Smooth muscle cell (in vitro differentiated cells): ENCODE data around the gene TICAM1. TPM values are rescaled to one million over a fixed set of nuclear protein-coding genes. Genes with fewer than 3 reads are reported as not detected.
"Not testable (repeated sequence)": the region's sequence is repeated elsewhere in the genome, so short reads cannot be mapped to it uniquely, and the experiment has no call there.

Experiments
- DNase-seq: peaks from one replicate; lab custom pipeline; 2025; ENCODE audit not compliant: unreplicated experiment; lab: John Stamatoyannopoulos, UW
- H2AFZ ChIP-seq: fragments of 200-600 bp; sonication (generic); 2 replicates; pipeline ENCODE4 v1.6.0; 2016; ENCODE audit warnings: antibody characterized with exemption, low read depth, mild to moderate bottlenecking
- H3F3A ChIP-seq: fragments of 200-600 bp; sonication (generic); 2 replicates; pipeline ENCODE4 v1.6.0; 2017; ENCODE audit warnings: antibody characterized with exemption, low read depth
- H3K27ac ChIP-seq: fragments of 200-600 bp; sonication (generic); 2 replicates; pipeline ENCODE4 v1.5.1; 2016; ENCODE audit warnings: low read depth, mild to moderate bottlenecking
- H3K27me3 ChIP-seq: fragments of 200-600 bp; sonication (generic); 2 replicates; pipeline ENCODE4 v1.6.1; 2016; ENCODE audit warnings: low read depth, mild to moderate bottlenecking
- H3K36me3 ChIP-seq: fragments of 200-600 bp; sonication (generic); 2 replicates; pipeline ENCODE4 v1.5.1; 2016; ENCODE audit warnings: low read depth
- H3K4me1 ChIP-seq: fragments of 200-600 bp; sonication (generic); 2 replicates; pipeline ENCODE4 v1.5.1; 2016; ENCODE audit warnings: low read depth
- H3K4me2 ChIP-seq: fragments of 200-600 bp; sonication (generic); 2 replicates; pipeline ENCODE4 v1.6.0; 2016; ENCODE audit warnings: mild to moderate bottlenecking
- H3K4me3 ChIP-seq: fragments of 200-600 bp; sonication (generic); 2 replicates; pipeline ENCODE4 v1.5.1; 2016; ENCODE audit warnings: mild to moderate bottlenecking
- H3K79me2 ChIP-seq: fragments of 200-600 bp; sonication (generic); 2 replicates; pipeline ENCODE4 v1.6.0; 2016; ENCODE audit warnings: low read depth, mild to moderate bottlenecking
- H3K9ac ChIP-seq: fragments of 200-600 bp; sonication (generic); 2 replicates; pipeline ENCODE4 v1.6.0; 2016; ENCODE audit warnings: low read depth
- H3K9me3 ChIP-seq: fragments of 200-600 bp; sonication (generic); replicated peaks from 2 replicates; pipeline ENCODE4 v1.5.1; 2016; ENCODE audit warnings: low read depth
- H4K20me1 ChIP-seq: fragments of 200-600 bp; sonication (generic); 2 replicates; pipeline ENCODE4 v1.6.0; 2016; ENCODE audit warnings: low read depth
- CTCF ChIP-seq: fragments of 200-600 bp; sonication (generic); IDR thresholded peaks from 2 replicates; pipeline ENCODE4 v1.5.1; 2017; ENCODE audit warnings: borderline replicate concordance, mild to moderate bottlenecking, antibody characterized with exemption; ENCODE audit not compliant: insufficient read depth, poor library complexity, severe bottlenecking
- WGBS: methylation state at CpG from one replicate; pipeline ENCODE4 v1.1.7; 2016; ENCODE audit warnings: low lambda C conversion rate; 5-methylcytosine and 5-hydroxymethylcytosine counted together
- polyA plus RNA-seq: library from polyadenylated mRNA; unstranded; fragments of >200 nt; fragmentation: Nextera tagmentation; extraction: Ambion mirVana; gene quantifications from 2 replicates; pipeline ENCODE4 v1.2.1, GENCODE V29; 2016
- total RNA-seq: library from RNA; depleted of rRNA; stranded (reverse); fragments of >200 nt; gene quantifications from 2 replicates; pipeline ENCODE4 v1.2.3, GENCODE V29; 2014

TICAM1 gene
- total and polyA plus RNA-seq, 2 experiments from 2014 or later: 3.5 to 13.9 TPM

- no peaks in the 10 kb centered on the region for H4K20me1 ChIP-seq
- peak within 1 kb of the TSS; percentile 82 for H2AFZ ChIP-seq
- H3K36me3 ChIP-seq: no peaks in the 10 kb centered on the region
- H3K4me2 ChIP-seq: peak within 1 kb of the TSS; percentile 98
- no peaks in the 10 kb centered on the region for H3F3A ChIP-seq
- H3K9ac ChIP-seq: peak within 1 kb of the TSS; percentile 99
- TF ChIP-seq CTCF: peak; percentile 99
- H3K9me3 ChIP-seq: no peaks in the 10 kb centered on the region
- peaks cover 5% of the 10 kb centered on the region for H3K4me1 ChIP-seq
- under 1% methylated on average over 74 of the region's 80 CpGs for WGBS
- H3K27me3 ChIP-seq: no peaks in the 10 kb centered on the region
- peak; percentile 99 for DNase-seq
- H3K79me2 ChIP-seq: peaks cover 30% of the 10 kb centered on the region
- peak within 1 kb of the TSS; percentile 88 for H3K27ac ChIP-seq
- H3K4me3 ChIP-seq: peak within 1 kb of the TSS; percentile 91
Measured at GRCh38 chr19:4791183-4792018, 40.1 kb downstream of the TICAM1 start, which contains the start of gene FEM1A. Gene FEM1A (plus strand): TSS chr19:4791734. CDS start chr19:4791855, 121 bp downstream.

GRCh38 chr19:4786412-4787016 is 45.0 kb downstream of the TICAM1 start:
- H3K9ac ChIP-seq, H3K4me1 ChIP-seq, H3K27ac ChIP-seq, H3K9me3 ChIP-seq, H2AFZ ChIP-seq, H3K4me2 ChIP-seq, H3K27me3 ChIP-seq, H3K79me2 ChIP-seq, H3K36me3 ChIP-seq, H3K4me3 ChIP-seq, DNase-seq, H3F3A ChIP-seq, H4K20me1 ChIP-seq: not testable (repeated sequence)
- WGBS: 91% methylated on average over 5 of the region's 6 CpGs

- no peaks in the 10 kb centered on the region for H3K79me2 ChIP-seq
- H2AFZ ChIP-seq: no peak overlapping the region
- H3K4me1 ChIP-seq: no peaks in the 10 kb centered on the region
- H3K9me3 ChIP-seq: no peaks in the 10 kb centered on the region
- WGBS: 66% methylated on average over 3 of the region's 3 CpGs
- H3K27me3 ChIP-seq: no peaks in the 10 kb centered on the region
- H3K36me3 ChIP-seq: no peaks in the 10 kb centered on the region
- no peak overlapping the region for H3K4me2 ChIP-seq
- no peak overlapping the region for H3K9ac ChIP-seq
- no peaks in the 10 kb centered on the region for H4K20me1 ChIP-seq
- H3K27ac ChIP-seq: no peak overlapping the region
- H3F3A ChIP-seq: no peaks in the 10 kb centered on the region
- DNase-seq: no peak
- TF ChIP-seq CTCF: no peak
- H3K4me3 ChIP-seq: no peak overlapping the region
Measured at GRCh38 chr19:4781801-4782200, 49.7 kb downstream of the TICAM1 start.

- no peak for DNase-seq
- H4K20me1 ChIP-seq: no peaks in the 10 kb centered on the region
- H3K9ac ChIP-seq: no peak overlapping the region
- no peak overlapping the region for H3K4me3 ChIP-seq
- no peak overlapping the region for H3K4me2 ChIP-seq
- H3F3A ChIP-seq: no peaks in the 10 kb centered on the region
- TF ChIP-seq CTCF: no peak
- no peaks in the 10 kb centered on the region for H3K27me3 ChIP-seq
- no peaks in the 10 kb centered on the region for H3K9me3 ChIP-seq
- H3K27ac ChIP-seq: no peak overlapping the region
- no peaks in the 10 kb centered on the region for H3K4me1 ChIP-seq
- H2AFZ ChIP-seq: no peak overlapping the region
- no peaks in the 10 kb centered on the region for H3K79me2 ChIP-seq
- no peaks in the 10 kb centered on the region for H3K36me3 ChIP-seq
- 81% methylated on average over 6 of the region's 6 CpGs for WGBS
Measured at GRCh38 chr19:4780860-4781259, 50.7 kb downstream of the TICAM1 start.

GRCh38 chr19:4778124-4778523 is 53.4 kb downstream of the TICAM1 start:
- H3F3A ChIP-seq, H3K79me2 ChIP-seq, H4K20me1 ChIP-seq, H3K9ac ChIP-seq, DNase-seq, H3K27me3 ChIP-seq, H3K27ac ChIP-seq, H3K9me3 ChIP-seq, H3K4me3 ChIP-seq, H2AFZ ChIP-seq, H3K4me1 ChIP-seq, H3K4me2 ChIP-seq, H3K36me3 ChIP-seq: not testable (repeated sequence)
- WGBS: 82% methylated on average over 5 of the region's 5 CpGs
